HCT116 (cell line): Measurements from ENCODE around the gene LYG2. TPM values are rescaled to one million over a fixed set of nuclear protein-coding genes. Genes with fewer than 3 reads are reported as not detected.
"Not testable (repeated sequence)": the region's sequence is repeated elsewhere in the genome, so short reads cannot be mapped to it uniquely, and the experiment has no call there.

Experiments
- ATAC-seq: fragments of 200-7000 bp; cut with Tn5 transposase; 2 replicates; pipeline ENCODE4 v1.9.1; 2020; ENCODE audit warnings: mild to moderate bottlenecking, moderate library complexity
- BruUV-seq: library from RNA; stranded (reverse); fragments of 400-500 nt; replicated peaks from 2 replicates; lab custom pipeline; 2021; lab: Mats Ljungman, UMichigan
- CTCF ChIA-PET: fragments of 300-600 bp; sonication (Branson Sonifier 250); formaldehyde crosslinking; loops from one replicate; lab custom pipeline; 2021; ENCODE audit warnings: antibody characterized with exemption; lab: Charles Lee
- POLR2A ChIA-PET: fragments of 300-600, 350-600 bp; sonication (Branson Sonifier 250); formaldehyde crosslinking; loops from one replicate; lab custom pipeline; 2021; ENCODE audit warnings: antibody characterized with exemption; lab: Charles Lee
- RAD21 ChIA-PET, 2 experiments: fragments of 300-600 bp; sonication (Branson Sonifier 250); formaldehyde crosslinking; loops; one replicate each; lab custom pipeline; 2023; ENCODE audit warnings: low total read pairs in 2 of 2; ENCODE audit not compliant: uncharacterized antibody in 2 of 2, unreplicated experiment in 2 of 2, low non-redundant PET in 1 of 2; lab: Charles Lee
- DNase-seq: peaks from one replicate; pipeline ENCODE4 v3.0.0-alpha.2; 2010; ENCODE audit warnings: low read depth, low spot score
- H2AFZ ChIP-seq: fragments of 200-600 bp; shearing (Covaris generic), sonication (generic); 2 replicates; pipeline ENCODE4 v1.6.1; 2017; ENCODE audit warnings: low read depth, mixed run types, mixed read lengths, antibody characterized with exemption, low read length; ENCODE audit not compliant: poor library complexity, severe bottlenecking
- H3K27ac ChIP-seq: 2 replicates; pipeline ENCODE4 v1.5.1; 2012; ENCODE audit warnings: low read depth, low read length
- H3K27me3 ChIP-seq: fragments of 200-600 bp; sonication (generic); 2 replicates; pipeline ENCODE4 v1.6.1; 2016; ENCODE audit warnings: mixed run types, low read length, mixed read lengths; ENCODE audit not compliant: insufficient read depth
- H3K36me3 ChIP-seq, 2 experiments: fragments of 200-500 bp in 1 of 2; fragments of 200-600 bp in 1 of 2; sonication (Bioruptor generic) in 1 of 2; sonication (generic) in 1 of 2; 2 replicates each; pipeline versions ENCODE4 v1.5.1 to v1.6.1; 2014 to 2016; ENCODE audit warnings: low read length in 2 of 2, inconsistent platforms in 1 of 2, mixed read lengths in 1 of 2, mixed run types in 1 of 2; ENCODE audit not compliant: insufficient read depth in 2 of 2, control insufficient read depth in 1 of 2
- H3K4me1 ChIP-seq, 2 experiments: fragments of 200-600 bp in 1 of 2; sonication (generic) in 1 of 2; 2 replicates each; pipeline versions ENCODE4 v1.5.1 to v1.6.1; 2012 to 2017; ENCODE audit warnings: low read length in 2 of 2, inconsistent platforms in 1 of 2, mild to moderate bottlenecking in 1 of 2, mixed read lengths in 1 of 2, mixed run types in 1 of 2, moderate library complexity in 1 of 2; ENCODE audit not compliant: insufficient read depth in 2 of 2, control insufficient read depth in 1 of 2
- H3K4me2 ChIP-seq: fragments of 200-600 bp; sonication (generic); 2 replicates; pipeline ENCODE4 v1.6.1; 2017; ENCODE audit warnings: mixed run types, low read length, mixed read lengths
- H3K4me3 ChIP-seq, 2 experiments: fragments of 200-600 bp in 1 of 2; sonication (generic) in 1 of 2; replicated peaks in 1 of 2; 2 replicates each; pipeline ENCODE4 v1.5.1; 2011 to 2016; ENCODE audit warnings: low read length in 2 of 2, control low read depth in 1 of 2, low read depth in 1 of 2, mild to moderate bottlenecking in 1 of 2, mixed read lengths in 1 of 2, mixed run types in 1 of 2
- H3K79me2 ChIP-seq: fragments of 200-600 bp; sonication (generic); 2 replicates; pipeline ENCODE4 v1.6.1; 2017; ENCODE audit warnings: mild to moderate bottlenecking, mixed run types, low read length, moderate library complexity, mixed read lengths; ENCODE audit not compliant: insufficient read depth
- H3K9ac ChIP-seq: fragments of 200-600 bp; sonication (generic); 2 replicates; pipeline ENCODE4 v1.6.1; 2016; ENCODE audit warnings: low read length, mixed read lengths
- H3K9me2 ChIP-seq: fragments of 200-600 bp; sonication (generic), shearing (Covaris generic); 2 replicates; pipeline ENCODE4 v1.6.1; 2017; ENCODE audit warnings: mixed run types, mild to moderate bottlenecking, moderate library complexity; ENCODE audit not compliant: insufficient read depth
- H3K9me3 ChIP-seq, 2 experiments: fragments of 200-500 bp in 1 of 2; fragments of 200-600 bp in 1 of 2; sonication (Bioruptor generic) in 1 of 2; sonication (generic) in 1 of 2; 2 replicates each; pipeline ENCODE4 v1.6.1; 2014 to 2017; ENCODE audit warnings: low read length in 2 of 2, mixed read lengths in 2 of 2, inconsistent platforms in 1 of 2, low read depth in 1 of 2, mild to moderate bottlenecking in 1 of 2, mixed run types in 1 of 2, moderate library complexity in 1 of 2; ENCODE audit not compliant: control insufficient read depth in 1 of 2, insufficient read depth in 1 of 2
- H4K20me1 ChIP-seq: fragments of 200-600 bp; sonication (generic), shearing (Covaris generic); 2 replicates; pipeline ENCODE4 v1.6.1; 2017; ENCODE audit warnings: mixed run types, mild to moderate bottlenecking, moderate library complexity; ENCODE audit not compliant: insufficient read depth
- ATF3 ChIP-seq: IDR thresholded peaks from 2 replicates; pipeline ENCODE4 v1.6.1; 2012
- CBX3 ChIP-seq: IDR thresholded peaks from 2 replicates; pipeline ENCODE4 v1.6.1; 2012; ENCODE audit warnings: low read depth
- CTCF ChIP-seq, 3 experiments: fragments of 200-600 bp in 1 of 3; sonication (generic) in 1 of 3; IDR thresholded peaks in 2 of 3; conservative IDR thresholded peaks in 1 of 3; 2 replicates each; pipeline ENCODE4 v1.5.1; 2012 to 2017; ENCODE audit warnings: low read depth in 2 of 3, low read length in 2 of 3, antibody characterized with exemption in 1 of 3, borderline replicate concordance in 1 of 3, control low read depth in 1 of 3, mild to moderate bottlenecking in 1 of 3, mixed read lengths in 1 of 3, mixed run types in 1 of 3, moderate library complexity in 1 of 3; ENCODE audit not compliant: insufficient read depth in 1 of 3
- POLR2A ChIP-seq: IDR thresholded peaks from 2 replicates; pipeline ENCODE4 v1.7.0; 2011; ENCODE audit warnings: borderline replicate concordance; ENCODE audit not compliant: insufficient read depth, insufficient read length; ENCODE audit errors: extremely low read depth
- SRF ChIP-seq: IDR thresholded peaks from 2 replicates; pipeline ENCODE4 v1.6.1; 2012; ENCODE audit warnings: low read depth
- TCF7L2 ChIP-seq: IDR thresholded peaks from 2 replicates; pipeline ENCODE4 v1.7.0; 2011; ENCODE audit warnings: borderline replicate concordance, inconsistent platforms; ENCODE audit not compliant: insufficient read depth, insufficient read length; ENCODE audit errors: extremely low read depth
- intact Hi-C: fragments of 100-400 bp; cut with micrococcal nuclease; formaldehyde crosslinking; loops from 2 replicates; pipeline ENCODE4 v1.10.0; 2022
- total RNA-seq: library from RNA; stranded (reverse); gene quantifications from one replicate; pipeline ENCODE4 v1.2.1, GENCODE V29; 2021; ENCODE audit not compliant: unreplicated experiment

Gene LYG2
- total RNA-seq, 1 experiment from 2014 or later = 0.27 TPM

GRCh38 chr2:99233177-99233576, 22.3 kb downstream of the LYG2 start:
- ATAC-seq, H3K4me2 ChIP-seq, H3K9me2 ChIP-seq, BruUV-seq, RAD21 ChIA-PET, intact Hi-C loops, H3K27ac ChIP-seq, DNase-seq, H3K4me3 ChIP-seq, POLR2A ChIA-PET, CTCF ChIA-PET, H4K20me1 ChIP-seq, H3K79me2 ChIP-seq, H2AFZ ChIP-seq, H3K9me3 ChIP-seq, H3K36me3 ChIP-seq, H3K27me3 ChIP-seq, H3K9ac ChIP-seq, H3K4me1 ChIP-seq: not testable (repeated sequence)

- Histone ChIP-seq H3K9ac (no peak overlapping the region), H3K4me3 (no peak overlapping the region), H3K4me2 (no peak overlapping the region), H3K79me2 (no peaks in the 10 kb centered on the region), H4K20me1 (no peaks in the 10 kb centered on the region), H3K9me3 (no peaks in the 10 kb centered on the region), H3K36me3 (no peaks in the 10 kb centered on the region), H3K4me1 (no peaks in the 10 kb centered on the region)
- RAD21 ChIA-PET = no interaction called here
- CTCF ChIA-PET = no interaction called here
- no peak for ATAC-seq
- no TSS peak for BruUV-seq
- no peak for DNase-seq
- POLR2A ChIA-PET = no interaction called here
- TF ChIP-seq CTCF (IDR thresholded peaks at IDR 0.05 in 2 of 3, conservative IDR thresholded peaks at IDR 0.05 in 1 of 3; ENCODE audit: borderline replicate concordance in 1 of 3, insufficient read depth in 1 of 3, low read depth in 2 of 3, low read length in 2 of 3) = no peak
- TF ChIP-seq SRF = no peak
- no peak for TF ChIP-seq ATF3
- TF ChIP-seq POLR2A = no peak
- no peak for TF ChIP-seq TCF7L2
- TF ChIP-seq CBX3 = no peak
- TF ChIP-seq, all 23 proteins: peak for 0
- intact Hi-C loops = no loop called here
- Histone ChIP-seq H3K27ac (no peak overlapping the region), H3K9me2 (no peaks in the 10 kb centered on the region), H3K27me3 (no peaks in the 10 kb centered on the region), H2AFZ (no peak overlapping the region)
These were observed 37.5 kb downstream of the LYG2 start for GRCh38 chr2:99217929-99218501.
